SK-N-MC (cell line): Measurements from ENCODE around the gene ARIH1.

Experiments
- EZH2 ChIP-seq: fragments of 200-600 bp; sonication (generic); IDR thresholded peaks from one replicate; pipeline ENCODE4 v1.6.1; 2017; ENCODE audit warnings: antibody characterized with exemption
- POLR2AphosphoS5 ChIP-seq: IDR thresholded peaks from 2 replicates; pipeline ENCODE4 v1.6.1; 2012; ENCODE audit warnings: mild to moderate bottlenecking, low read depth, low read length, borderline replicate concordance

DNA sequence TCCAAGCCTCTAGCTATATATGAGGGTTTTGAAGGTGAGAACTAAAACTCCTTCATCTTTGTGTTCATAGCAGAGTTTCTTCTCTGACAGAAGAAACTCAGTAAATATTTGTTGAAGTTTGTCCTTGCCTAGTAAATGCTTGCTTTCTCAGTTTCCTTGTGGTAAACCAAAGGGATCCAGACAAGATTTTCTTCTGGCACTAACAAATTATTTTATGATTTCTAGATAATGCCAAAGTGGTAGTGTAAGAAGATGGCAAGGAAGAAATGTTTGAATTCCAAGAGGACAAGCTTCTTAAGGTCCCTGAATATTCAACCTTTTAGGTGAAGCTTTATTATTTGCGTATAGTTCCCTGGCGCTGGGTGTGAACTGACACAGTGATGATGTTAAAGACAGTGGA, 14.4 kb downstream of the ARIH1 start:
- TF ChIP-seq EZH2: no peak
- TF ChIP-seq POLR2AphosphoS5: no peak
